Erythroblast (primary cell): ENCODE data around the gene DEGS1.

Experiments used
- GATA1 ChIP-seq: IDR thresholded peaks from 2 replicates; pipeline ENCODE4 v1.6.1; 2011; ENCODE audit warnings: low read depth, mild to moderate bottlenecking, control low read depth, low read length, moderate library complexity
- POLR2A ChIP-seq: IDR thresholded peaks from 2 replicates; pipeline ENCODE4 v1.6.1; 2011; ENCODE audit warnings: mild to moderate bottlenecking, low read length

- TF ChIP-seq POLR2A: no peak
- TF ChIP-seq GATA1: no peak
Measured at GRCh38 chr1:224212618-224213061, 29.6 kb downstream of the DEGS1 start.
